Neural cell (in vitro differentiated cells): ENCODE data around the gene CDCA3. TPM values are rescaled to one million over a fixed set of nuclear protein-coding genes. Genes with fewer than 3 reads are reported as not detected.
A peak's percentile ranks its signal among the peaks of the same experiment; 100 is the strongest.

ENCODE experiments used
- H2AFZ ChIP-seq: fragments of 200-600, 300-800 bp; sonication (generic), shearing (Covaris generic); 2 replicates; pipeline ENCODE4 v1.6.0; 2014; ENCODE audit warnings: low read depth, mild to moderate bottlenecking, antibody characterized with exemption, low read length, moderate library complexity
- H3F3A ChIP-seq: fragments of 200-600 bp; shearing (Covaris generic); 2 replicates; pipeline ENCODE4 v1.6.1; 2016; ENCODE audit warnings: mild to moderate bottlenecking, moderate library complexity, mixed read lengths, antibody characterized with exemption, low read length; ENCODE audit not compliant: insufficient read depth, poor library complexity, severe bottlenecking
- H3K27ac ChIP-seq: fragments of 200-600, 300-800 bp; sonication (generic), shearing (Covaris generic); 2 replicates; pipeline ENCODE4 v1.5.1; 2014; ENCODE audit warnings: mild to moderate bottlenecking, low read length, moderate library complexity
- H3K27me3 ChIP-seq: fragments of 300-800, 200-600 bp; sonication (generic), shearing (Covaris generic); 2 replicates; pipeline ENCODE4 v1.6.0; 2014; ENCODE audit warnings: mild to moderate bottlenecking, low read depth, low read length, moderate library complexity; ENCODE audit not compliant: insufficient read depth
- H3K36me3 ChIP-seq: fragments of 300-800, 200-600 bp; sonication (generic), shearing (Covaris generic); 2 replicates; pipeline ENCODE4 v1.5.1; 2014; ENCODE audit warnings: mild to moderate bottlenecking, antibody characterized with exemption, low read length, moderate library complexity; ENCODE audit not compliant: insufficient read depth
- H3K4me2 ChIP-seq: fragments of 300-800, 200-600 bp; sonication (generic), shearing (Covaris generic); 2 replicates; pipeline ENCODE4 v1.6.0; 2014; ENCODE audit warnings: mild to moderate bottlenecking, low read length
- H3K4me3 ChIP-seq: fragments of 300-800, 200-600 bp; sonication (generic), shearing (Covaris generic); 2 replicates; pipeline ENCODE4 v1.5.1; 2014; ENCODE audit warnings: mild to moderate bottlenecking, low read length, moderate library complexity
- H3K79me2 ChIP-seq: fragments of 200-600 bp; shearing (Covaris generic); replicated peaks from 2 replicates; pipeline ENCODE4 v1.6.0; 2014; ENCODE audit warnings: mild to moderate bottlenecking, low read length, moderate library complexity; ENCODE audit not compliant: insufficient read depth
- H3K9ac ChIP-seq: fragments of 300-800, 200-600 bp; sonication (generic), shearing (Covaris generic); 2 replicates; pipeline ENCODE4 v1.6.1; 2016; ENCODE audit warnings: mild to moderate bottlenecking, low read length, mixed read lengths
- H3K9me2 ChIP-seq: fragments of 200-600 bp; shearing (Covaris generic); 2 replicates; pipeline ENCODE4 v1.6.1; 2016; ENCODE audit warnings: mild to moderate bottlenecking, low read length, mixed read lengths; ENCODE audit not compliant: insufficient read depth
- H3K9me3 ChIP-seq: fragments of 200-600, 300-800 bp; sonication (generic), shearing (Covaris generic); 2 replicates; pipeline ENCODE4 v1.6.1; 2016; ENCODE audit warnings: mild to moderate bottlenecking, mixed run types, low read length, moderate library complexity, mixed read lengths
- H4K20me1 ChIP-seq: fragments of 200-600 bp; shearing (Covaris generic); 2 replicates; pipeline ENCODE4 v1.6.1; 2016; ENCODE audit warnings: mild to moderate bottlenecking, mixed run types; ENCODE audit not compliant: insufficient read depth
- EP300 ChIP-seq: fragments of 450-650 bp; conservative IDR thresholded peaks from 2 replicates; pipeline ENCODE4 v1.6.1; 2014; ENCODE audit warnings: antibody characterized with exemption, mild to moderate bottlenecking, moderate library complexity; ENCODE audit not compliant: poor library complexity, severe bottlenecking
- EZH2 ChIP-seq: fragments of 200-600, 300-800 bp; shearing (Covaris generic), sonication (generic); IDR thresholded peaks from 2 replicates; pipeline ENCODE4 v1.6.1; 2014; ENCODE audit warnings: antibody characterized with exemption, low read length, borderline replicate concordance, mild to moderate bottlenecking; ENCODE audit not compliant: insufficient read depth, poor library complexity, severe bottlenecking
- MXI1 ChIP-seq: fragments of 450-650 bp; conservative IDR thresholded peaks from 2 replicates; pipeline ENCODE4 v1.6.1; 2014; ENCODE audit warnings: antibody characterized with exemption, mild to moderate bottlenecking; ENCODE audit not compliant: poor library complexity, severe bottlenecking
- POLR2AphosphoS5 ChIP-seq: IDR thresholded peaks from 2 replicates; pipeline ENCODE4 v1.6.1; 2012
- RAD21 ChIP-seq: fragments of 450-650 bp; conservative IDR thresholded peaks from 2 replicates; pipeline ENCODE4 v1.6.1; 2014; ENCODE audit warnings: antibody characterized with exemption, mild to moderate bottlenecking, moderate library complexity
- SMC3 ChIP-seq: fragments of 450-650 bp; conservative IDR thresholded peaks from 2 replicates; pipeline ENCODE4 v1.6.1; 2014; ENCODE audit warnings: antibody characterized with exemption, mild to moderate bottlenecking, moderate library complexity; ENCODE audit not compliant: poor library complexity
- TAF1 ChIP-seq: IDR thresholded peaks from 2 replicates; pipeline ENCODE4 v1.6.1; 2012; ENCODE audit warnings: low read depth
- polyA plus RNA-seq: library from polyadenylated mRNA; depleted of rRNA; stranded (reverse); fragments of >200 nt; gene quantifications from 2 replicates; pipeline ENCODE4 v1.2.3, GENCODE V29; 2014
- TF ChIP-seq, protein P1 (sequence below): IDR thresholded peaks from 2 replicates; pipeline ENCODE4 v1.6.1; 2012; ENCODE audit warnings: borderline replicate concordance
- TF ChIP-seq, protein P2 (sequence below): fragments of 450-650 bp; IDR thresholded peaks from 2 replicates; pipeline ENCODE4 v1.5.1; 2014; ENCODE audit warnings: antibody characterized with exemption, mild to moderate bottlenecking, moderate library complexity; ENCODE audit not compliant: poor library complexity, severe bottlenecking

CDCA3 gene
- polyA plus RNA-seq, 1 donor from 2014 or later = 7.3 TPM

DNA sequence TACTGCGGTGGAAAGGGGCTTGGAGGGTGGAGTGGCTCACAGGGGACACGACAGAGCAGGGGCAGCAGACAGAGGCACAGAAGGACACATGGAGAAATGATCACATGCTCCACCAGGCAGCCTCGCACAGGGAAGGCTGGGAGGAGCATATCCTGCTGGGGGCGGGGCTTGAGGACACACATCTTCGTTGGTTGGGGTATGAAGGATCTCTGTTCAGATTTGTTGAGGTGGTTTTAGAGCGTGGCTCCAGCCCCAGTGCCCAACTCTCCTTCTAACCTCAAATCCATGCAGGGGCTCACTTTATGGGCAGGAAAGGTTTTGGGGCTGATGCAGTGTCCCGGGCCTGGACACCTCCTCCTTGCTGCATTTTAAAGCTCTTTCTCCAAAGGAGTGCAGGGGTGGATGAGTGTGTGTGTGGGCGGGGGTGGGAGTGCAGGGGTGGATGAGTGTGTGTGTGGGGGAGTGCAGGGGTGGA, 23.6 kb downstream of the CDCA3 start:
- Histone ChIP-seq H3K4me2 (peak overlapping the region; percentile 36), H3K9me2 (no peaks in the 10 kb centered on the region), H3K9ac (peak overlapping the region; percentile 95), H3K79me2 (peaks cover 23% of the 10 kb centered on the region), H2AFZ (no peak overlapping the region), H3F3A (peaks cover 10% of the 10 kb centered on the region), H3K27ac (peak overlapping the region; percentile 87), H3K27me3 (no peaks in the 10 kb centered on the region), H4K20me1 (no peaks in the 10 kb centered on the region), H3K4me3 (peak overlapping the region; percentile 58), H3K36me3 (no peaks in the 10 kb centered on the region), H3K9me3 (no peaks in the 10 kb centered on the region)
- no peak for TF ChIP-seq POLR2AphosphoS5
- TF ChIP-seq SMC3 = no peak
- peak; percentile 66 for TF ChIP-seq MXI1

DNA sequence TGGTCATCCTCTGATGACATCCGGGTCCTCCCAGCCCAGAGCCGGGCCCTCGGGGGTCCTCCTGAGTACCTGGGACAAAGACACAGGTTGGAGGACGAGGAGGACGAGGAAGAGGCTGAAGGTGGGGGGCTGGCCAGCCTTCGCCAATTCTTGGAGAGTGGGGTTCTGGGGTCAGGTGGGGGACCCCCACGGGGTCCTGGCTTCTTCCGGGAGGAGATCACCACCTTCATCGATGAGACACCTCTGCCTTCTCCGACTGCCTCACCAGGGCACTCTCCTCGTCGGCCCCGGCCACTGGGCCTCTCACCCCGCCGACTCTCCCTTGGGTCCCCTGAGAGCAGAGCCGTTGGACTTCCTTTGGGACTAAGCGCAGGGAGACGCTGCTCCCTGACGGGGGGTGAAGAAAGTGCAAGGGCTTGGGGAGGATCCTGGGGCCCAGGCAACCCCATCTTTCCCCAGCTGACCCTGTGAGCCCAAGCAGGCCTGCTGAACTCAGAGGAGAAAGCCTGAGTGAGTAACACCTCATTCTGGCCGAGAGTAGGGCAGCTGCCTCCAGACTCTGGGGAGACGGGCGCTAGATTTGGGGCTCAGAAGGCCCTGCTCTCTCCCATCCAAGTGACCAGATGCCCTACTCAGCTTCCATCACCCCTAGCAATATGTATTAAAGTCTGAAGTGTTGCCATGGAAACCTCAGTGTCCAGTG, 24.2 kb downstream of the CDCA3 start:
- H3K36me3 ChIP-seq = no peaks in the 10 kb centered on the region

DNA sequence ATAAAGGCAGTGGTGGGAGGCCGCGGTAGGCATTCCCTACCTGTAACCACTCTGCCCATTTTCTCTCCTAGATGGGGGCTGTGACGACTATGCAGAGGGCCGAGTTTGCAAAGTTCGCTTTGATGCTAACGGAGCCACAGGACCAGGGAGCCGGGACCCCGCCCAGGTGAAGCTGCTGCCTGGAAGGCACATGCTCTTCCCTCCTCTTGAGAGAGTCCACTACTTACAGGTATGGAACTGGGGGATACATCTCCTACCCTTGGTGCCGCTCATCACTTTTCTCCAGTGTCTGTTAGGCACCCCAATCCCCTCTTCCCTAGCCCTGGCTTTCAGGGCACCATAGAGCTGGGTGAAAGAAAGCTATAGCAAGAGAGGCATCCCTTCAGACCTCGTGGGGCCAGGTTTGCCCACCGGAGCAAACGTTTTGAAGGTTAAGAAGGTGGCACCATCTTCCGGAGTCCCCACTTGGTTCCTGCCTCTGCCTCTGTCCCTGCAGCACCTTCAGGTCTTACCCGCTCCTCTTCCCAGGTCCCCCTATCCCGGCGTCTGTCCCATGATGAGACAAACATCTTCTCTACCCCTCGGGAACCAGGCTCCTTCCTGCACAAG, 24.9 kb downstream of the CDCA3 start:
- H3K27me3 ChIP-seq = no peaks in the 10 kb centered on the region
- no peak overlapping the region for H2AFZ ChIP-seq
- no peaks in the 10 kb centered on the region for H4K20me1 ChIP-seq
- H3K4me3 ChIP-seq = peak overlapping the region; percentile 70
- H3K4me2 ChIP-seq = no peak overlapping the region
- no peaks in the 10 kb centered on the region for H3K9me3 ChIP-seq
- H3K79me2 ChIP-seq = peaks cover 30% of the 10 kb centered on the region
- H3K36me3 ChIP-seq = no peaks in the 10 kb centered on the region
- peaks cover 10% of the 10 kb centered on the region for H3F3A ChIP-seq
- peak overlapping the region; percentile 87 for H3K27ac ChIP-seq
- no peak for TF ChIP-seq EP300
- TF ChIP-seq, protein P1, sequence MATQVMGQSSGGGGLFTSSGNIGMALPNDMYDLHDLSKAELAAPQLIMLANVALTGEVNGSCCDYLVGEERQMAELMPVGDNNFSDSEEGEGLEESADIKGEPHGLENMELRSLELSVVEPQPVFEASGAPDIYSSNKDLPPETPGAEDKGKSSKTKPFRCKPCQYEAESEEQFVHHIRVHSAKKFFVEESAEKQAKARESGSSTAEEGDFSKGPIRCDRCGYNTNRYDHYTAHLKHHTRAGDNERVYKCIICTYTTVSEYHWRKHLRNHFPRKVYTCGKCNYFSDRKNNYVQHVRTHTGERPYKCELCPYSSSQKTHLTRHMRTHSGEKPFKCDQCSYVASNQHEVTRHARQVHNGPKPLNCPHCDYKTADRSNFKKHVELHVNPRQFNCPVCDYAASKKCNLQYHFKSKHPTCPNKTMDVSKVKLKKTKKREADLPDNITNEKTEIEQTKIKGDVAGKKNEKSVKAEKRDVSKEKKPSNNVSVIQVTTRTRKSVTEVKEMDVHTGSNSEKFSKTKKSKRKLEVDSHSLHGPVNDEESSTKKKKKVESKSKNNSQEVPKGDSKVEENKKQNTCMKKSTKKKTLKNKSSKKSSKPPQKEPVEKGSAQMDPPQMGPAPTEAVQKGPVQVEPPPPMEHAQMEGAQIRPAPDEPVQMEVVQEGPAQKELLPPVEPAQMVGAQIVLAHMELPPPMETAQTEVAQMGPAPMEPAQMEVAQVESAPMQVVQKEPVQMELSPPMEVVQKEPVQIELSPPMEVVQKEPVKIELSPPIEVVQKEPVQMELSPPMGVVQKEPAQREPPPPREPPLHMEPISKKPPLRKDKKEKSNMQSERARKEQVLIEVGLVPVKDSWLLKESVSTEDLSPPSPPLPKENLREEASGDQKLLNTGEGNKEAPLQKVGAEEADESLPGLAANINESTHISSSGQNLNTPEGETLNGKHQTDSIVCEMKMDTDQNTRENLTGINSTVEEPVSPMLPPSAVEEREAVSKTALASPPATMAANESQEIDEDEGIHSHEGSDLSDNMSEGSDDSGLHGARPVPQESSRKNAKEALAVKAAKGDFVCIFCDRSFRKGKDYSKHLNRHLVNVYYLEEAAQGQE = no peak
- no peak for TF ChIP-seq POLR2AphosphoS5
- TF ChIP-seq MXI1 = no peak
- TF ChIP-seq, protein P2, sequence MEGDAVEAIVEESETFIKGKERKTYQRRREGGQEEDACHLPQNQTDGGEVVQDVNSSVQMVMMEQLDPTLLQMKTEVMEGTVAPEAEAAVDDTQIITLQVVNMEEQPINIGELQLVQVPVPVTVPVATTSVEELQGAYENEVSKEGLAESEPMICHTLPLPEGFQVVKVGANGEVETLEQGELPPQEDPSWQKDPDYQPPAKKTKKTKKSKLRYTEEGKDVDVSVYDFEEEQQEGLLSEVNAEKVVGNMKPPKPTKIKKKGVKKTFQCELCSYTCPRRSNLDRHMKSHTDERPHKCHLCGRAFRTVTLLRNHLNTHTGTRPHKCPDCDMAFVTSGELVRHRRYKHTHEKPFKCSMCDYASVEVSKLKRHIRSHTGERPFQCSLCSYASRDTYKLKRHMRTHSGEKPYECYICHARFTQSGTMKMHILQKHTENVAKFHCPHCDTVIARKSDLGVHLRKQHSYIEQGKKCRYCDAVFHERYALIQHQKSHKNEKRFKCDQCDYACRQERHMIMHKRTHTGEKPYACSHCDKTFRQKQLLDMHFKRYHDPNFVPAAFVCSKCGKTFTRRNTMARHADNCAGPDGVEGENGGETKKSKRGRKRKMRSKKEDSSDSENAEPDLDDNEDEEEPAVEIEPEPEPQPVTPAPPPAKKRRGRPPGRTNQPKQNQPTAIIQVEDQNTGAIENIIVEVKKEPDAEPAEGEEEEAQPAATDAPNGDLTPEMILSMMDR = no peak
- no peak for TF ChIP-seq EZH2
- no peak for TF ChIP-seq RAD21
- no peak for TF ChIP-seq TAF1
- TF ChIP-seq SMC3 = no peak
- no peaks in the 10 kb centered on the region for H3K9me2 ChIP-seq
- H3K9ac ChIP-seq = peak overlapping the region; percentile 95

More for the DNA sequence above, 24.2 kb downstream of the CDCA3 start:
- Histone ChIP-seq H3K27me3 (no peaks in the 10 kb centered on the region), H2AFZ (no peak overlapping the region), H4K20me1 (no peaks in the 10 kb centered on the region), H3F3A (peaks cover 10% of the 10 kb centered on the region), H3K9me3 (no peaks in the 10 kb centered on the region), H3K4me3 (peak overlapping the region; percentile 58), H3K9me2 (no peaks in the 10 kb centered on the region), H3K9ac (peak overlapping the region; percentile 95), H3K27ac (peak overlapping the region; percentile 87), H3K4me2 (peak overlapping the region; percentile 36), H3K79me2 (peaks cover 29% of the 10 kb centered on the region)
- TF ChIP-seq SMC3 (peak; percentile 13), TAF1 (no peak)
